ENCODE results near the gene REC114.
"Not testable (repeated sequence)": the region's sequence is repeated elsewhere in the genome, so short reads cannot be mapped to it uniquely, and the experiment has no call there.

The REC114 gene

GRCh38 chr15:73398861-73399260 lies 44.1 kb upstream of the REC114 start:
- no peaks in the 10 kb centered on the region for H3K9me3 ChIP-seq (ENCODE audit: control insufficient read depth, low read length)
- no peaks in the 10 kb centered on the region for H3K27me3 ChIP-seq (ENCODE audit: control insufficient read depth, insufficient read depth, low read length)
- no peak overlapping the region for H3K4me2 ChIP-seq (ENCODE audit: low read length)
- no peak overlapping the region for H3K27ac ChIP-seq
- H3K4me3 ChIP-seq (ENCODE audit: low read depth, low read length), result no peak overlapping the region
- H3K79me2 ChIP-seq, result no peaks in the 10 kb centered on the region
- H3K9ac ChIP-seq, result no peak overlapping the region
- H3K36me3 ChIP-seq (ENCODE audit: control insufficient read depth, insufficient read depth, low read length), result no peaks in the 10 kb centered on the region
- no peak overlapping the region for H2AFZ ChIP-seq
- no peak for TF ChIP-seq CTCF (IDR thresholded peaks at IDR 0.05)
- no peaks in the 10 kb centered on the region for H3K4me1 ChIP-seq

DNA sequence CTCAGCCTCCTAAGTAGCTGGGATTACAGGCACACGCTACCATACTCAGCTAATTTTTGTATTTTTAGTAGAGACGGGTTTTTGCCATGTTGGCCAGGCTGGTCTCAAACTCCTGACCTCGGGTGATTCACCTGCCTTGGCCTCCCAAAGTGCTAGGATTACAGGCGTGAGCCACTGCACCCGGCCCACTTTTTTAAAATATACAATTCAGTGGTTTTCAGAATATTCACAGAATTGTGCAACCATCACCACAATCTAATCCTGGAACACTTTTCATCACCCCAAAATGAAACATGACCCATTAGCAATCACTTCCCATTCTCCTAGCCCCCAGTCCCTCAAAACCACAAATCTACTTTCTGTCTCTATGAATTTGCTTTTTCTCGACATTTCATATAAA lies 42.7 kb upstream of the REC114 start:
- H3K27ac ChIP-seq; H3K9me3 ChIP-seq (ENCODE audit: control insufficient read depth, low read length); H3K4me1 ChIP-seq; H3K9ac ChIP-seq; H3K79me2 ChIP-seq; H3K27me3 ChIP-seq (ENCODE audit: control insufficient read depth, insufficient read depth, low read length); H2AFZ ChIP-seq; H3K36me3 ChIP-seq (ENCODE audit: control insufficient read depth, insufficient read depth, low read length); H3K4me2 ChIP-seq (ENCODE audit: low read length); H3K4me3 ChIP-seq (ENCODE audit: low read depth, low read length): not testable (repeated sequence)

DNA sequence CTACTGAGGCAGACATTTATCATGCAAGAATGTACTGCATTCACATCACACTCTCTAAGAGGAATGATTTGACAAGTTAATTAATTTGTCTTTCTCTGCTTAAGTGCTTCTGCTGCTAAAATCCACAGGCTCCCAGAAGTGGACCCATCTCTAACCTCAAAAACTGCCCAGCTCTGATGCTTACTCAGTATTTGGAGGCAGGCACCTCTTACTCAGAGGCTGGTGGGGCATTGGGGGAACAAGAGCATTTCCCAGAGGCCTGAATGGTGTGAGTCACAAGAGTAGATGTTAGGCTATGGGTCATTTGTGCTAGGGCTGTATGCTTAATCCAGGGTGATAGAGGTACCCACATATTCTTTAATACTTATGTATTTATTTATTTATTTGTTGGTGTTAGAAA lies 39.8 kb upstream of the REC114 start:
- Histone ChIP-seq H3K4me3 (ENCODE audit: low read depth, low read length) (no peak overlapping the region), H3K79me2 (no peaks in the 10 kb centered on the region), H3K27me3 (ENCODE audit: control insufficient read depth, insufficient read depth, low read length) (no peaks in the 10 kb centered on the region), H3K9me3 (ENCODE audit: control insufficient read depth, low read length) (no peaks in the 10 kb centered on the region), H3K27ac (no peak overlapping the region), H3K36me3 (ENCODE audit: control insufficient read depth, insufficient read depth, low read length) (no peaks in the 10 kb centered on the region), H3K4me1 (no peaks in the 10 kb centered on the region), H3K9ac (no peak overlapping the region), H3K4me2 (ENCODE audit: low read length) (no peak overlapping the region), H2AFZ (no peak overlapping the region)
- TF ChIP-seq CTCF (IDR thresholded peaks at IDR 0.05), result no peak

DNA sequence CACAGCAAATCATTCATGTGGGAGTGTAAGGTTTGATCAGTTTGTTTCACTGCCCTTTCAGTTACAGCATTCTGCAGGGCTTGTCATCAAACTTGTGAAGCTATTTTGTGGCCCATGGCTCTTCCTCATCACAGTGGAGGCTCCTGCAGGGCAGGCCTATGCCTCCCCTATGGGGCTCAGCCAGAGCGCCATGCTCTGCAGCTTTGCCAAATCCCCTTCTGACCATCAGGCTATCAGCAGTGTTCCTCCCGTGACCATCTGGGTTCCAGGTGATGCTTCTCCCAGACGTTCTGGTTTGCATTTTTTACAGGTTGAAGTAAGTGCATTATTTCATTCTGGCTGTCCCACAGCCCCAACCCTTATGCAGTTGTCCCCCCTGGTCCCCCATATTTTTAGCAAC lies 28.1 kb upstream of the REC114 start:
- H3K4me3 ChIP-seq (ENCODE audit: low read depth, low read length), result no peak overlapping the region
- no peaks in the 10 kb centered on the region for H3K9me3 ChIP-seq (ENCODE audit: control insufficient read depth, low read length)
- H3K36me3 ChIP-seq (ENCODE audit: control insufficient read depth, insufficient read depth, low read length), result no peaks in the 10 kb centered on the region
- no peak overlapping the region for H3K4me2 ChIP-seq (ENCODE audit: low read length)
- H3K27ac ChIP-seq, result no peak overlapping the region
- H3K79me2 ChIP-seq, result no peaks in the 10 kb centered on the region
- H2AFZ ChIP-seq, result no peak overlapping the region
- TF ChIP-seq CTCF (IDR thresholded peaks at IDR 0.05), result no peak
- no peaks in the 10 kb centered on the region for H3K4me1 ChIP-seq
- H3K9ac ChIP-seq, result no peak overlapping the region
- no peaks in the 10 kb centered on the region for H3K27me3 ChIP-seq (ENCODE audit: control insufficient read depth, insufficient read depth, low read length)

- no peak overlapping the region for H3K4me2 ChIP-seq (ENCODE audit: low read length)
- H3K27ac ChIP-seq, result no peak overlapping the region
- TF ChIP-seq CTCF (IDR thresholded peaks at IDR 0.05), result no peak
- no peaks in the 10 kb centered on the region for H3K9me3 ChIP-seq (ENCODE audit: control insufficient read depth, low read length)
- no peak overlapping the region for H2AFZ ChIP-seq
- no peaks in the 10 kb centered on the region for H3K36me3 ChIP-seq (ENCODE audit: control insufficient read depth, insufficient read depth, low read length)
- H3K79me2 ChIP-seq, result no peaks in the 10 kb centered on the region
- no peak overlapping the region for H3K4me3 ChIP-seq (ENCODE audit: low read depth, low read length)
- H3K4me1 ChIP-seq, result no peaks in the 10 kb centered on the region
- H3K27me3 ChIP-seq (ENCODE audit: control insufficient read depth, insufficient read depth, low read length), result no peaks in the 10 kb centered on the region
- H3K9ac ChIP-seq, result no peak overlapping the region
These were observed 18.5 kb upstream of the REC114 start for GRCh38 chr15:73424506-73424905.

Data from parathyroid adenoma (tissue), 2 donors.